NCI-H1417 (cell line): ENCODE data around the gene KRTAP5-2.
"Not testable (repeated sequence)": the region's sequence is repeated elsewhere in the genome, so short reads cannot be mapped to it uniquely, and the experiment has no call there.

ENCODE experiments used
- DNase-seq, 3 experiments: peaks; one replicate each; lab custom pipeline; 2025; lab: John Stamatoyannopoulos, UW

The KRTAP5-2 gene

GRCh38 chr11:1589996-1590395 is 8.1 kb downstream of the KRTAP5-2 start:
- no peak for DNase-seq

GRCh38 chr11:1589191-1589963 is 8.7 kb downstream of the KRTAP5-2 start:
- DNase-seq = not testable (repeated sequence)

- DNase-seq = no peak
Observed at GRCh38 chr11:1586699-1587098, 11.4 kb downstream of the KRTAP5-2 start.

GRCh38 chr11:1584661-1585370 is 13.3 kb downstream of the KRTAP5-2 start, which contains the start of gene KRTAP5-1:
Gene KRTAP5-1, minus strand, starts transcription at chr11:1585283. Its CDS starts 34 bp downstream, at chr11:1585249.
- not testable (repeated sequence) for DNase-seq

GRCh38 chr11:1582909-1583308 is 15.2 kb downstream of the KRTAP5-2 start:
- DNase-seq = not testable (repeated sequence)

- DNase-seq = no peak
Observed at GRCh38 chr11:1581976-1582375, 16.1 kb downstream of the KRTAP5-2 start.

- no peak for DNase-seq
Observed at GRCh38 chr11:1576825-1577224, 21.3 kb downstream of the KRTAP5-2 start.

GRCh38 chr11:1575756-1576155 is 22.3 kb downstream of the KRTAP5-2 start:
- not testable (repeated sequence) for DNase-seq

- DNase-seq = no peak
Observed at GRCh38 chr11:1574933-1575242, 23.2 kb downstream of the KRTAP5-2 start.

- DNase-seq = peak; percentile 78 to 96 (median 91)
Observed at GRCh38 chr11:1574238-1574932, 23.7 kb downstream of the KRTAP5-2 start.

GRCh38 chr11:1573903-1574237 is 24.2 kb downstream of the KRTAP5-2 start:
- DNase-seq = peak; percentile 78 to 96 (median 91)

- peak; percentile 50 to 71 (median 66) for DNase-seq
Observed at GRCh38 chr11:1573077-1573902, 24.8 kb downstream of the KRTAP5-2 start.

GRCh38 chr11:1572197-1573076 is 25.7 kb downstream of the KRTAP5-2 start, which contains the start of gene DUSP8:
Gene DUSP8, minus strand, starts transcription at chr11:1572271. Its CDS starts 6,445 bp downstream, at chr11:1565826.
- DNase-seq = peak; percentile 88 to 94 (median 89)

GRCh38 chr11:1571760-1572196 is 26.3 kb downstream of the KRTAP5-2 start:
- no peak for DNase-seq

GRCh38 chr11:1570896-1571759 is 27.0 kb downstream of the KRTAP5-2 start:
- DNase-seq = peak in 2 of 3 experiments; percentile 78 to 81

- DNase-seq = no peak
Observed at GRCh38 chr11:1570531-1570895, 27.6 kb downstream of the KRTAP5-2 start.

- DNase-seq = no peak
Observed at GRCh38 chr11:1570001-1570453, 28.1 kb downstream of the KRTAP5-2 start.

GRCh38 chr11:1569251-1569780 is 28.8 kb downstream of the KRTAP5-2 start:
- no peak for DNase-seq

GRCh38 chr11:1568441-1568911 is 29.6 kb downstream of the KRTAP5-2 start:
- DNase-seq = peak in 2 of 3 experiments; percentile 91 to 98
